Endothelial cell of umbilical vein (primary cell): Measurements from ENCODE around the gene NUBPL. TPM values are rescaled to one million over a fixed set of nuclear protein-coding genes. Genes with fewer than 3 reads are reported as not detected.

Experiments used
- BruUV-seq: library from RNA; stranded (reverse); fragments of 400-500 nt; replicated peaks from 2 replicates; lab custom pipeline; 2021; lab: Mats Ljungman, UMichigan
- CTCF ChIA-PET: fragments of 300-600, 350-600 bp; sonication (Branson Sonifier 250); formaldehyde crosslinking; loops from one replicate; lab custom pipeline; 2021; ENCODE audit warnings: antibody characterized with exemption, inconsistent platforms; lab: Charles Lee
- POLR2A ChIA-PET: fragments of 300-600, 350-600 bp; sonication (Branson Sonifier 250); formaldehyde crosslinking; loops from one replicate; lab custom pipeline; 2021; ENCODE audit warnings: antibody characterized with exemption, inconsistent platforms; lab: Charles Lee
- DNase-seq: peaks from one replicate; pipeline ENCODE4 v3.0.0-alpha.2; 2011; ENCODE audit warnings: low read depth, low spot score
- FAIRE-seq: peaks from 2 replicates; lab custom pipeline; 2011; peaks lifted over from hg19 to GRCh38; lab: Jason Lieb, UNC
- H2AFZ ChIP-seq: 2 replicates; pipeline ENCODE4 v1.6.0; 2012; ENCODE audit warnings: low read depth, low read length, control low read depth, inconsistent platforms
- H3K27ac ChIP-seq: 2 replicates; pipeline ENCODE4 v1.5.1; 2011; ENCODE audit warnings: low read depth, mild to moderate bottlenecking, control low read depth, low read length, moderate library complexity; ENCODE audit not compliant: insufficient read depth
- H3K27me3 ChIP-seq, 2 experiments: 2 replicates each; pipeline versions ENCODE4 v1.6.0 to v1.6.1; 2011; ENCODE audit warnings: low read length in 2 of 2, mixed read lengths in 1 of 2; ENCODE audit not compliant: control insufficient read depth in 2 of 2, insufficient read depth in 2 of 2
- H3K36me3 ChIP-seq, 2 experiments: 2 replicates in 1 of 2; 3 replicates in 1 of 2; pipeline ENCODE4 v1.5.1; 2011; ENCODE audit warnings: low read length in 2 of 2, mild to moderate bottlenecking in 1 of 2, moderate library complexity in 1 of 2; ENCODE audit not compliant: control insufficient read depth in 2 of 2, insufficient read depth in 2 of 2; ENCODE audit errors: extremely low read depth in 1 of 2
- H3K4me1 ChIP-seq: 3 replicates; pipeline ENCODE4 v1.5.1; 2011; ENCODE audit warnings: mild to moderate bottlenecking, low read length; ENCODE audit not compliant: control insufficient read depth, insufficient read depth; ENCODE audit errors: extremely low read depth
- H3K4me2 ChIP-seq: 2 replicates; pipeline ENCODE4 v1.6.1; 2011; ENCODE audit warnings: low read length, control low read depth, mixed read lengths; ENCODE audit not compliant: insufficient read depth
- H3K4me3 ChIP-seq, 3 experiments: fragments of 200-600 bp in 1 of 3; sonication (generic), shearing (Covaris generic) in 1 of 3; replicated peaks in 1 of 3; 2 replicates each; pipeline ENCODE4 v1.5.1; 2011 to 2016; ENCODE audit warnings: control low read depth in 3 of 3, low read length in 3 of 3, mild to moderate bottlenecking in 2 of 3, inconsistent platforms in 1 of 3, low read depth in 1 of 3, moderate library complexity in 1 of 3; ENCODE audit not compliant: insufficient read depth in 1 of 3
- H3K79me2 ChIP-seq: 2 replicates; pipeline ENCODE4 v1.6.0; 2012; ENCODE audit warnings: low read length, inconsistent platforms; ENCODE audit not compliant: control insufficient read depth, insufficient read depth
- H3K9ac ChIP-seq: replicated peaks from 2 replicates; pipeline ENCODE3; 2011; ENCODE audit warnings: low read length, control low read depth; ENCODE audit not compliant: insufficient read depth; ENCODE audit errors: extremely low read depth
- H3K9me1 ChIP-seq: replicated peaks from 3 replicates; pipeline ENCODE4 v1.6.0; 2011; ENCODE audit warnings: mild to moderate bottlenecking, low read length; ENCODE audit not compliant: control insufficient read depth, insufficient read depth; ENCODE audit errors: extremely low read depth
- H3K9me3 ChIP-seq: replicated peaks from 2 replicates; pipeline ENCODE4 v1.5.1; 2012; ENCODE audit warnings: low read length, inconsistent platforms; ENCODE audit not compliant: control insufficient read depth, insufficient read depth
- H4K20me1 ChIP-seq: replicated peaks from 2 replicates; pipeline ENCODE3; 2011; ENCODE audit warnings: mild to moderate bottlenecking, low read length; ENCODE audit not compliant: control insufficient read depth, insufficient read depth; ENCODE audit errors: extremely low read depth
- FOS ChIP-seq: IDR thresholded peaks from 2 replicates; pipeline ENCODE4 v1.6.1; 2011; ENCODE audit warnings: mild to moderate bottlenecking, low read length, moderate library complexity, borderline replicate concordance; ENCODE audit not compliant: insufficient read depth
- JUN ChIP-seq: IDR thresholded peaks from 2 replicates; pipeline ENCODE4 v1.6.1; 2011; ENCODE audit warnings: borderline replicate concordance, low read depth; ENCODE audit not compliant: insufficient read length, insufficient read depth
- MYC ChIP-seq: IDR thresholded peaks from one replicate; pipeline ENCODE4 v1.6.1; 2011; ENCODE audit warnings: mild to moderate bottlenecking, low read depth, low read length
- POLR2A ChIP-seq: IDR thresholded peaks from 2 replicates; pipeline ENCODE4 v1.6.1; 2012; ENCODE audit warnings: low read depth, mild to moderate bottlenecking, control low read depth, low read length
- POLR2AphosphoS5 ChIP-seq: IDR thresholded peaks from 2 replicates; pipeline ENCODE4 v1.6.1; 2012; ENCODE audit warnings: low read depth, mild to moderate bottlenecking, control low read depth, low read length, moderate library complexity; ENCODE audit not compliant: insufficient read depth
- dilution Hi-C: fragments of 300-500 bp; cut with MboI; formaldehyde crosslinking; loops from one replicate; pipeline ENCODE4 v1.15.0; 2019; ENCODE audit warnings: low sequenced_read_pairs; ENCODE audit not compliant: extremely low pct_ligation_motif_present
- intact Hi-C: fragments of 100-400 bp; cut with micrococcal nuclease; formaldehyde crosslinking; loops from one replicate; pipeline ENCODE4 v1.10.0; 2022
- polyA plus RNA-seq, 4 experiments: library from polyadenylated mRNA; depleted of rRNA in 3 of 4; stranded (reverse) in 3 of 4; unstranded in 1 of 4; fragments of >200 nt; gene quantifications; 2 replicates each; pipeline versions ENCODE4 v1.2.1 to v1.2.3, GENCODE V29; 2011 to 2012; ENCODE audit warnings: missing spikeins in 1 of 4
- total RNA-seq: library from RNA; stranded (reverse); gene quantifications from 2 replicates; pipeline ENCODE4 v1.2.3, GENCODE V29; 2021
- TF ChIP-seq, protein P1 (sequence below): IDR thresholded peaks from 2 replicates; pipeline ENCODE4 v1.6.1; 2011; ENCODE audit not compliant: insufficient read depth, insufficient read length
- TF ChIP-seq, protein P2 (sequence below), 2 donors: IDR thresholded peaks; 1 replicate in 1 of 2; 2 replicates in 1 of 2; pipeline ENCODE4 v1.5.1; 2011; ENCODE audit warnings: low read length in 2 of 2, mild to moderate bottlenecking in 2 of 2, moderate library complexity in 2 of 2, control low read depth in 1 of 2, inconsistent platforms in 1 of 2, low read depth in 1 of 2; ENCODE audit not compliant: insufficient read depth in 1 of 2; ENCODE audit errors: extremely low read depth in 1 of 2

The NUBPL gene
- total and polyA plus RNA-seq, 2 donors (not counting 3 experiments of a cell fraction or from before 2014, with no cell fraction given): 2.1 to 12.3 TPM

DNA sequence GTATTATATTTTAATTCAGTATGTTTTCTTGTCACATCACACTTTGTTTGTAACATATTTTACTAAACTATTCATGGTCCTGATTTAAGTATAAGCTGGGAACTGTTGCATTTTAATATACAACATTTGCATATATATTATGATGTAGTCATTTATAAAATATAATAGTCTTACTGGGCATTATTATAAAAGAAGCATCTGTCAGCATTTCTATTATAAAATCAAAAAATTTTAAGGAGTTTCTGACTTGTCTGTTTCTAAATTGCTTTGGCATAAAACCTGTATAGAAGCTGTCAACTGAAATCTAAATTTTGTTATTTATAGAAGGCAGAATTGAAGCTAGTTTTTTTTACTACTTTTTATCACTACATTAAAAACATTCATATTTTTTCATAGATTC, 166.6 kb downstream of the NUBPL start:
- CTCF ChIA-PET: interaction anchor here (1.3 kb wide), 1 partner anchor 9 kb away, joined by 3 read pairs; no protein-coding TSS in a partner anchor
- intact Hi-C loops (no loop called here), dilution Hi-C loops (no loop called here)
- no peaks in the 10 kb centered on the region for H4K20me1 ChIP-seq
- no peak for TF ChIP-seq JUN
- TF ChIP-seq, protein P1, sequence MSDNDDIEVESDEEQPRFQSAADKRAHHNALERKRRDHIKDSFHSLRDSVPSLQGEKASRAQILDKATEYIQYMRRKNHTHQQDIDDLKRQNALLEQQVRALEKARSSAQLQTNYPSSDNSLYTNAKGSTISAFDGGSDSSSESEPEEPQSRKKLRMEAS: no peak
- no peak for TF ChIP-seq POLR2AphosphoS5
- TF ChIP-seq, protein P2, sequence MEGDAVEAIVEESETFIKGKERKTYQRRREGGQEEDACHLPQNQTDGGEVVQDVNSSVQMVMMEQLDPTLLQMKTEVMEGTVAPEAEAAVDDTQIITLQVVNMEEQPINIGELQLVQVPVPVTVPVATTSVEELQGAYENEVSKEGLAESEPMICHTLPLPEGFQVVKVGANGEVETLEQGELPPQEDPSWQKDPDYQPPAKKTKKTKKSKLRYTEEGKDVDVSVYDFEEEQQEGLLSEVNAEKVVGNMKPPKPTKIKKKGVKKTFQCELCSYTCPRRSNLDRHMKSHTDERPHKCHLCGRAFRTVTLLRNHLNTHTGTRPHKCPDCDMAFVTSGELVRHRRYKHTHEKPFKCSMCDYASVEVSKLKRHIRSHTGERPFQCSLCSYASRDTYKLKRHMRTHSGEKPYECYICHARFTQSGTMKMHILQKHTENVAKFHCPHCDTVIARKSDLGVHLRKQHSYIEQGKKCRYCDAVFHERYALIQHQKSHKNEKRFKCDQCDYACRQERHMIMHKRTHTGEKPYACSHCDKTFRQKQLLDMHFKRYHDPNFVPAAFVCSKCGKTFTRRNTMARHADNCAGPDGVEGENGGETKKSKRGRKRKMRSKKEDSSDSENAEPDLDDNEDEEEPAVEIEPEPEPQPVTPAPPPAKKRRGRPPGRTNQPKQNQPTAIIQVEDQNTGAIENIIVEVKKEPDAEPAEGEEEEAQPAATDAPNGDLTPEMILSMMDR (IDR thresholded peaks at IDR 0.05; ENCODE audit: extremely low read depth in 1 of 2, insufficient read depth in 1 of 2, low read depth in 1 of 2, low read length in 2 of 2): no peak
- TF ChIP-seq POLR2A: no peak
- TF ChIP-seq FOS: no peak
- no peak for TF ChIP-seq MYC
- no TSS peak for BruUV-seq
- no peak overlapping the region for H3K4me2 ChIP-seq
- FAIRE-seq: no peak
- no peaks in the 10 kb centered on the region for H3K79me2 ChIP-seq
- no peak for DNase-seq
- no peaks in the 10 kb centered on the region for H3K36me3 ChIP-seq
- no peaks in the 10 kb centered on the region for H3K27me3 ChIP-seq
- H3K4me3 ChIP-seq: no peak overlapping the region
- POLR2A ChIA-PET: no interaction called here
- H3K27ac ChIP-seq: no peak overlapping the region
- no peaks in the 10 kb centered on the region for H3K9me1 ChIP-seq
- H3K9me3 ChIP-seq: no peaks in the 10 kb centered on the region
- no peak overlapping the region for H2AFZ ChIP-seq
- H3K4me1 ChIP-seq: no peaks in the 10 kb centered on the region
- H3K9ac ChIP-seq: no peak overlapping the region
